Ovary (tissue), 3 donors: ENCODE data around the gene GOLGA7B.

Experiments used
- POLR2A ChIP-seq: fragments of 450-650 bp; IDR thresholded peaks from one replicate; pipeline ENCODE4 v1.6.1; 2017; ENCODE audit warnings: antibody characterized with exemption, mild to moderate bottlenecking, moderate library complexity
- TF ChIP-seq, protein P1 (sequence below), 3 donors: fragments of 450-650 bp in 2 of 3; fragments of 200-600 bp in 1 of 3; IDR thresholded peaks; one replicate each; pipeline versions ENCODE4 v1.5.1 to v1.8.0; 2016 to 2022; ENCODE audit warnings: antibody characterized with exemption in 3 of 3, mild to moderate bottlenecking in 1 of 3
- donor health status: DM: no; HTN: no; CAD: no.

DNA sequence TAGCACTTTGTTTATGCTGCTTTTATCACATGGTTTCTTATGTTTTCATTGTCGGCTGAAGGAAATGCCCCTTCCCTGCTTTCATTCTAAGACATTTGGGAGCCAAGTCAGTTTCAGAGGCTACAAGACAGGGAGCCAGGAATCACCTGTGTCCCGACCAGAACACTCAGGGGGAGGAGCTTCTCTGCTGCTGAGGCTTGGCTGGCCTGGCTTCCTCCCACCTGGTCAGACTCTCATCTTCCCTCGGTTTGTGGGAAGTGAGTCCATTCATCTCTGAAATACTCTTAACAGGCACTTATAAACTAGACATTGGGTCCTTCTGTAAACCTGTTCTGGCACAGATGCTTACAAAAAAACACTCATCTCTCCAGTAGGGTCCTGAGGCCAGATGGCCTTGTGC is 19.6 kb upstream of the GOLGA7B start:
- TF ChIP-seq, protein P1, sequence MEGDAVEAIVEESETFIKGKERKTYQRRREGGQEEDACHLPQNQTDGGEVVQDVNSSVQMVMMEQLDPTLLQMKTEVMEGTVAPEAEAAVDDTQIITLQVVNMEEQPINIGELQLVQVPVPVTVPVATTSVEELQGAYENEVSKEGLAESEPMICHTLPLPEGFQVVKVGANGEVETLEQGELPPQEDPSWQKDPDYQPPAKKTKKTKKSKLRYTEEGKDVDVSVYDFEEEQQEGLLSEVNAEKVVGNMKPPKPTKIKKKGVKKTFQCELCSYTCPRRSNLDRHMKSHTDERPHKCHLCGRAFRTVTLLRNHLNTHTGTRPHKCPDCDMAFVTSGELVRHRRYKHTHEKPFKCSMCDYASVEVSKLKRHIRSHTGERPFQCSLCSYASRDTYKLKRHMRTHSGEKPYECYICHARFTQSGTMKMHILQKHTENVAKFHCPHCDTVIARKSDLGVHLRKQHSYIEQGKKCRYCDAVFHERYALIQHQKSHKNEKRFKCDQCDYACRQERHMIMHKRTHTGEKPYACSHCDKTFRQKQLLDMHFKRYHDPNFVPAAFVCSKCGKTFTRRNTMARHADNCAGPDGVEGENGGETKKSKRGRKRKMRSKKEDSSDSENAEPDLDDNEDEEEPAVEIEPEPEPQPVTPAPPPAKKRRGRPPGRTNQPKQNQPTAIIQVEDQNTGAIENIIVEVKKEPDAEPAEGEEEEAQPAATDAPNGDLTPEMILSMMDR (IDR thresholded peaks at IDR 0.05) = no peak
- TF ChIP-seq POLR2A = no peak
